Measurements from ENCODE around the gene USPL1. TPM values are rescaled to one million over a fixed set of nuclear protein-coding genes. Genes with fewer than 3 reads are reported as not detected.
"Not testable (repeated sequence)": the region's sequence is repeated elsewhere in the genome, so short reads cannot be mapped to it uniquely, and the experiment has no call there.

The USPL1 gene
- total RNA-seq, 4 donors from 2014 or later = 16.5 to 31.6 (median 22.1) TPM

DNA sequence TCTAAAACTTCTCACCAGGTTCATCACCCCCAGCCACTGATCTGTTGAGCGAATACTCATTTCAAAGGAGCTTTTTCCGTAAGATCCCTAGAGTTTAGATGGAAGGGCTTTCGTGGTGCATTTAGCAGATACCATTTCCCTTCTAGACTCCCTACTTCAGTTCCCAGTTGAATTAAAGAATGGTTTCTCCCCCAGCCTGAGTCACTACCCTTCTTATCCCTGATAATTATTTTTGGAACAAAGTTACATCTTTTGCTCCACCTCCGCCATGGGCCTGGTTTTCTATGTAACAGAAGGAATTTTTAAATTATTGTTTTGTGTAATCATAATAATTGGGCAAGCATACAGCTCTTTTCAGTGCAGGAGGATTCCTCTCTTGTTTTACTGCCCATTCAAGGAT is 22.0 kb downstream of the USPL1 start:
- no peak overlapping the region for H3K27ac ChIP-seq
- H3K36me3 ChIP-seq = peaks cover 0 to 30% (median 18%) of the 10 kb centered on the region in 3 donors
- no peaks in the 10 kb centered on the region for H3K9me3 ChIP-seq
- WGBS, 2 donors = 79 to 83% methylated on average over 4 of the region's 4 CpGs
- TF ChIP-seq EP300 (IDR thresholded peaks at IDR 0.05) = no peak
- TF ChIP-seq, protein P1, sequence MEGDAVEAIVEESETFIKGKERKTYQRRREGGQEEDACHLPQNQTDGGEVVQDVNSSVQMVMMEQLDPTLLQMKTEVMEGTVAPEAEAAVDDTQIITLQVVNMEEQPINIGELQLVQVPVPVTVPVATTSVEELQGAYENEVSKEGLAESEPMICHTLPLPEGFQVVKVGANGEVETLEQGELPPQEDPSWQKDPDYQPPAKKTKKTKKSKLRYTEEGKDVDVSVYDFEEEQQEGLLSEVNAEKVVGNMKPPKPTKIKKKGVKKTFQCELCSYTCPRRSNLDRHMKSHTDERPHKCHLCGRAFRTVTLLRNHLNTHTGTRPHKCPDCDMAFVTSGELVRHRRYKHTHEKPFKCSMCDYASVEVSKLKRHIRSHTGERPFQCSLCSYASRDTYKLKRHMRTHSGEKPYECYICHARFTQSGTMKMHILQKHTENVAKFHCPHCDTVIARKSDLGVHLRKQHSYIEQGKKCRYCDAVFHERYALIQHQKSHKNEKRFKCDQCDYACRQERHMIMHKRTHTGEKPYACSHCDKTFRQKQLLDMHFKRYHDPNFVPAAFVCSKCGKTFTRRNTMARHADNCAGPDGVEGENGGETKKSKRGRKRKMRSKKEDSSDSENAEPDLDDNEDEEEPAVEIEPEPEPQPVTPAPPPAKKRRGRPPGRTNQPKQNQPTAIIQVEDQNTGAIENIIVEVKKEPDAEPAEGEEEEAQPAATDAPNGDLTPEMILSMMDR (IDR thresholded peaks at IDR 0.05) = no peak
- no peak for TF ChIP-seq POLR2A (IDR thresholded peaks at IDR 0.05)
- no peak for DNase-seq (ENCODE audit: low spot score in 2 of 2)
- peaks cover 0 to 43% (median 12%) of the 10 kb centered on the region in 4 donors for H3K4me1 ChIP-seq
- H3K27me3 ChIP-seq = no peaks in the 10 kb centered on the region
- no peak overlapping the region for H3K4me3 ChIP-seq

DNA sequence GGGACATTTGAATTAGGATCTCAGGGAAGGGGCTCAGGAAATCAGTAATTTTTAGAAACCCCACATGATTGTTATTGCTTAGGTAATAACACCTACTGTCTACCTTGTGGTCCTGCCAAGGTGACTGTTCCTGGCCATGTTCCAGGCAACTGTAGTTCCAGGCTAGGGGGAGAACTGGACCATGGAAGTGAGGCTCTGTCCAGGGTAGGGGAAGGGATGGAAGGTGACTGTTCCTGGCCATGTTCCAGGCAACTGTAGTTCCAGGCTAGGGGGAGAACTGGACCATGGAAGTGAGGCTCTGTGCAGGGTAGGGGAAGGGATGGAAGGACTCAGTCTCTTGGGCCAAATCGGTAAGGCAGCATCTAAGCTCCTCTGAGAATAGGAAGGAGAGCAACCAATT is 23.5 kb downstream of the USPL1 start:
- 93 to 94% methylated on average over 1 of the region's 1 CpG for WGBS, 2 donors
- peaks cover 0 to 34% (median 12%) of the 10 kb centered on the region in 4 donors for H3K4me1 ChIP-seq
- H3K4me3 ChIP-seq; H3K27me3 ChIP-seq; DNase-seq (ENCODE audit: low spot score in 2 of 2); H3K9me3 ChIP-seq; H3K27ac ChIP-seq: not testable (repeated sequence)
- H3K36me3 ChIP-seq = peaks cover 0 to 41% (median 24%) of the 10 kb centered on the region in 3 donors

DNA sequence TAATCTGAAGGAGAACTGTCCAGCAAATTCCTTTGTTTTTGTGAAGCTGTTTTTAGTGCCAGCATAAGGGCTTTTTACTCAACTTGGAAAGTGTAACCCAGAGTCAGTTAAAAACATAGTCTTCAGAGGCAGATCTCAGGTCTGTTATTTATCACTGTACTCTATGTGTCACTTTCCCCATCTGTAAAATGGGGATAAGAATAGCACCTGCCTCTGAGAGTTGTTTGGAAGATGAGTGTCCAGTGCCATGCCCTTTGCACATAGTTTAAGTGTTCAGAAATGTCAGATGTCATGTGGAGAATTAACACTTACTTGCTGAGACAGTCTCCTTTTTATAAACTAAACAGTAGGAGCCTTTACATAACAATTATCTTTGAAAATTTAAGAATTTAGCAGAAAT is 27.9 kb downstream of the USPL1 start:
- TF ChIP-seq EP300 (IDR thresholded peaks at IDR 0.05) (no peak), POLR2A (IDR thresholded peaks at IDR 0.05) (no peak)
- TF ChIP-seq, protein P1 (IDR thresholded peaks at IDR 0.05) = no peak
- Histone ChIP-seq H3K4me3 (no peak overlapping the region), H3K27ac (no peak overlapping the region), H3K27me3 (no peaks in the 10 kb centered on the region), H3K9me3 (no peaks in the 10 kb centered on the region), H3K36me3 (peaks cover 2 to 82% (median 24%) of the 10 kb centered on the region in 3 donors), H3K4me1 (peaks cover 0 to 6% (median 0%) of the 10 kb centered on the region in 4 donors)
- DNase-seq (ENCODE audit: low spot score in 2 of 2) = no peak

DNA sequence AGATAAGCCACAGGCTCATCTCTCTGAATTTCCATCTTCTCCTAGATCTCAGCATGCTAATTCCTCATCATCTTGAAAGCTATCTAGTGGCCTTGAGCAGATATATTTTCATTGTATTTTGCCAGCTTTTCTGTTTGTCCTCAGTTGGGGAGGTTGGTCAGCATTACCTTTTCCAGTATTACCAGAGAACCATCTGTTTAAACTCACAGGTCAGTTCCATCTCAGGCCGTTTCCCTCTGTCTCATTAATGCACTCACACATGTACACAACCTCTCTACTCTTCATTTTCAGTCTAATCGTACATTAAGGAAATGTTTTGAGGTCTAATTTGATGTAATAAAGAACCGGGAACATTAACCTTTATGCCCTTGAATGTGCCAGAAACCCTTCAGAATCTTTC is 29.7 kb downstream of the USPL1 start:
- DNase-seq (ENCODE audit: low spot score in 2 of 2) = no peak
- H3K27ac ChIP-seq = no peak overlapping the region
- no peaks in the 10 kb centered on the region for H3K27me3 ChIP-seq
- peaks cover 0 to 6% (median 0%) of the 10 kb centered on the region in 4 donors for H3K4me1 ChIP-seq
- H3K4me3 ChIP-seq = no peak overlapping the region
- WGBS, 2 donors = 68 to 77% methylated on average over 3 of the region's 3 CpGs
- TF ChIP-seq, protein P1 (IDR thresholded peaks at IDR 0.05) = no peak
- TF ChIP-seq EP300 (IDR thresholded peaks at IDR 0.05) (no peak), POLR2A (IDR thresholded peaks at IDR 0.05) (no peak)
- H3K36me3 ChIP-seq = peaks cover 2 to 81% (median 24%) of the 10 kb centered on the region in 3 donors
- H3K9me3 ChIP-seq = no peaks in the 10 kb centered on the region

DNA sequence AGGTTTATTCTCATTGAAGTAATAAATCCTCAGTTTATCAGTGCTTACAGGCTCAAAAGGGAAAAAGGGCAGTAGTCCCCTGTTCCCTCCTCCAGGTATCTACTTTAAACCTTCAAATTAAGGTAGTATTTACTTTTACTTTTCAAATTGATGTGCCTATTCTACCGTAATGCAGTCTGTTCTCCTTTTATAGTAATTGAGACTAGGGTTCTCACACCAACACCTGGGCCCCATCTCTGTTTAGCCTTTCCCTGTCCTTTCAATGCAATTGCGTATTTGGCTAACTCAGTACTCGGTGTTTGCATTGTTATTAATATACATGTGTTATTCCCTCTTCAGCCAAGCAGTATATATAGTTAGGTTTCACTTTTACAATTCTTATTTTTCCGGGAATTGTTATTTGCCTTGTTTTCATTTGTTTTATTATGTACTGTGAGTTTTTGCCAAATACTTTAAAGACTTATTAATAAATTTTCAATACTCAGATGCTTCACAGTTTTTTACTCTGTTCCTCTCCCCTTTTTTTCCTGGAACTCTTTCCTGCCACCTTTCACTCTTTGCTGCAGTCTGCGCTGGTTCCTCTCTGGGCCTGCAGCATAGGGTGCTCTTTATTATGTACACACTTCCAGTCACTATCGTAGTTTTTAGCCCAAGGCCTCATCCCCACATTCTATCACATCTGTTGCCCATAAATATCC is 30.3 kb downstream of the USPL1 start:
- no peak overlapping the region for H3K4me3 ChIP-seq
- no peak for DNase-seq (ENCODE audit: low spot score in 2 of 2)
- H3K36me3 ChIP-seq = peaks cover 2 to 81% (median 21%) of the 10 kb centered on the region in 3 donors
- H3K9me3 ChIP-seq = no peaks in the 10 kb centered on the region
- TF ChIP-seq, protein P1 (IDR thresholded peaks at IDR 0.05) = no peak
- TF ChIP-seq POLR2A (IDR thresholded peaks at IDR 0.05) (no peak), EP300 (IDR thresholded peaks at IDR 0.05) (no peak)
- no peaks in the 10 kb centered on the region for H3K27me3 ChIP-seq
- WGBS, 2 donors = 84 to 87% methylated on average over 6 of the region's 6 CpGs
- no peak overlapping the region for H3K27ac ChIP-seq
- peaks cover 0 to 11% (median 0%) of the 10 kb centered on the region in 4 donors for H3K4me1 ChIP-seq

Data from tibial nerve (tissue), 4 donors.